Uterus (tissue), 2 donors: Measurements from ENCODE around the gene CENPVL3.

ENCODE experiments used
- CTCF ChIP-seq, 4 experiments: fragments of 200-600 bp in 2 of 4; fragments of 450-650 bp in 2 of 4; sonication (generic) in 2 of 4; IDR thresholded peaks; one replicate each; pipeline ENCODE4 v1.5.1; 2016 to 2019; ENCODE audit warnings: antibody characterized with exemption in 4 of 4, mild to moderate bottlenecking in 2 of 4, moderate library complexity in 1 of 4
- POLR2A ChIP-seq, 2 donors: fragments of 450-650 bp; IDR thresholded peaks; one replicate each; pipeline ENCODE4 v1.6.1; 2016; ENCODE audit warnings: antibody characterized with exemption in 2 of 2, mild to moderate bottlenecking in 1 of 2, moderate library complexity in 1 of 2

- TF ChIP-seq CTCF (IDR thresholded peaks at IDR 0.05) = no peak
- TF ChIP-seq POLR2A (IDR thresholded peaks at IDR 0.05) = no peak
Measured at GRCh38 chrX:51568586-51568985, 50.1 kb downstream of the CENPVL3 start.
